Measurements from ENCODE around the gene IL15RA.

- TF ChIP-seq, protein P1, sequence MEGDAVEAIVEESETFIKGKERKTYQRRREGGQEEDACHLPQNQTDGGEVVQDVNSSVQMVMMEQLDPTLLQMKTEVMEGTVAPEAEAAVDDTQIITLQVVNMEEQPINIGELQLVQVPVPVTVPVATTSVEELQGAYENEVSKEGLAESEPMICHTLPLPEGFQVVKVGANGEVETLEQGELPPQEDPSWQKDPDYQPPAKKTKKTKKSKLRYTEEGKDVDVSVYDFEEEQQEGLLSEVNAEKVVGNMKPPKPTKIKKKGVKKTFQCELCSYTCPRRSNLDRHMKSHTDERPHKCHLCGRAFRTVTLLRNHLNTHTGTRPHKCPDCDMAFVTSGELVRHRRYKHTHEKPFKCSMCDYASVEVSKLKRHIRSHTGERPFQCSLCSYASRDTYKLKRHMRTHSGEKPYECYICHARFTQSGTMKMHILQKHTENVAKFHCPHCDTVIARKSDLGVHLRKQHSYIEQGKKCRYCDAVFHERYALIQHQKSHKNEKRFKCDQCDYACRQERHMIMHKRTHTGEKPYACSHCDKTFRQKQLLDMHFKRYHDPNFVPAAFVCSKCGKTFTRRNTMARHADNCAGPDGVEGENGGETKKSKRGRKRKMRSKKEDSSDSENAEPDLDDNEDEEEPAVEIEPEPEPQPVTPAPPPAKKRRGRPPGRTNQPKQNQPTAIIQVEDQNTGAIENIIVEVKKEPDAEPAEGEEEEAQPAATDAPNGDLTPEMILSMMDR (IDR thresholded peaks at IDR 0.05), result no peak
- TF ChIP-seq SP1 (CRISPR knock-in tag; conservative IDR thresholded peaks at IDR 0.05) (no peak), RORB (CRISPR knock-in tag; IDR thresholded peaks at IDR 0.05) (no peak)
- TF ChIP-seq, protein P2, sequence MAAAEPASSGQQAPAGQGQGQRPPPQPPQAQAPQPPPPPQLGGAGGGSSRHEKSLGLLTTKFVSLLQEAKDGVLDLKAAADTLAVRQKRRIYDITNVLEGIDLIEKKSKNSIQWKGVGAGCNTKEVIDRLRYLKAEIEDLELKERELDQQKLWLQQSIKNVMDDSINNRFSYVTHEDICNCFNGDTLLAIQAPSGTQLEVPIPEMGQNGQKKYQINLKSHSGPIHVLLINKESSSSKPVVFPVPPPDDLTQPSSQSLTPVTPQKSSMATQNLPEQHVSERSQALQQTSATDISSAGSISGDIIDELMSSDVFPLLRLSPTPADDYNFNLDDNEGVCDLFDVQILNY (CRISPR knock-in tag; IDR thresholded peaks at IDR 0.05), result no peak
Observed at GRCh38 chr10:6025683-6026255, 48.4 kb upstream of the IL15RA start.

Data from WTC11 (cell line).